SK-N-MC (cell line): ENCODE measurements around the gene HSD17B1.

Experiments used
- EZH2 ChIP-seq: fragments of 200-600 bp; sonication (generic); IDR thresholded peaks from one replicate; pipeline ENCODE4 v1.6.1; 2017; ENCODE audit warnings: antibody characterized with exemption
- POLR2AphosphoS5 ChIP-seq: IDR thresholded peaks from 2 replicates; pipeline ENCODE4 v1.6.1; 2012; ENCODE audit warnings: mild to moderate bottlenecking, low read depth, low read length, borderline replicate concordance

DNA sequence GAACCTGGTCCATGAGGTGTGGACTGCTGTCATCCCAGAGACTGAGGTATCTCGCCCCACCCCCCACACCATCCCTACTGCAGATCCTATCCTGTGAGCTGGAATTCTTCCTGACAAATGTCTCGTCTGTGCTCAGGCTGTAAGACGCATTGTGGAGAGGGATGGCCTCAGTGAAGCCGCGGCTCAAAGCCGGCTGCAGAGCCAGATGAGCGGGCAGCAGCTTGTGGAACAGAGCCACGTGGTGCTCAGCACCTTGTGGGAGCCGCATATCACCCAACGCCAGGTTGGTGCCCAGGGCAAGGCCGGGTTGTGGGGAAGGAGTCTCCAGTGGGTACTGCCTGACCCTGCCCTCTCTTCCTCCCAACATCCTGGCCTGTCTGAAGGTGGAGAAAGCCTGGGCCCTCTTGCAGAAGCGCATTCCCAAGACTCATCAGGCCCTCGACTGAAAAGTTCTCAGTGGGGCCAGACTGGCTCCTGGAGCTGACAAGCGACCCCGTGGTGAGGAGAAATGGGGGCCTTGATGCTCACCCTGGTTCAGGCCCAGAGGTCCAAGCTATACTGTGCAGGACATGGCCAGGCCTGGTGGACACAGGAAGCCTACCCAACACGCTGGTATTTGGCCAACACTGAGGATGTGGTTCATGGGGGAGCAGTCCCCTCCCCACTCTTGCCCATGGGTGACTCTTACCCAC lies 12.9 kb downstream of the HSD17B1 start:
- TF ChIP-seq EZH2, result no peak
- no peak for TF ChIP-seq POLR2AphosphoS5
